Testis (tissue), 2 donors: ENCODE data around the gene MAPKBP1.

Source experiments
- CTCF ChIP-seq, 3 experiments: fragments of 450-650 bp in 2 of 3; fragments of 200-600 bp in 1 of 3; sonication (generic) in 1 of 3; IDR thresholded peaks; one replicate each; pipeline ENCODE4 v1.5.1; 2016 to 2019; ENCODE audit warnings: antibody characterized with exemption in 3 of 3, mild to moderate bottlenecking in 2 of 3, moderate library complexity in 1 of 3
- POLR2A ChIP-seq: fragments of 450-650 bp; IDR thresholded peaks from one replicate; pipeline ENCODE4 v1.6.1; 2017; ENCODE audit warnings: antibody characterized with exemption, mild to moderate bottlenecking, moderate library complexity

- TF ChIP-seq CTCF (IDR thresholded peaks at IDR 0.05), result no peak
- TF ChIP-seq POLR2A, result no peak
Measured at GRCh38 chr15:41791547-41791937, 17.3 kb downstream of the MAPKBP1 start.
